ENCODE measurements around the gene TBC1D3.
"Not testable (repeated sequence)": the region's sequence is repeated elsewhere in the genome, so short reads cannot be mapped to it uniquely, and the experiment has no call there.

The TBC1D3 gene

GRCh38 chr17:38192455-38192854 lies at the start of gene TBC1D3:
Gene TBC1D3 (minus strand): TSS chr17:38192555. CDS start chr17:38191029, 1,526 bp downstream.
- not testable (repeated sequence) for DNase-seq

GRCh38 chr17:38232790-38233189 lies 40.4 kb upstream of the TBC1D3 start:
- DNase-seq = not testable (repeated sequence)

GRCh38 chr17:38225844-38226495 lies 33.6 kb upstream of the TBC1D3 start:
- not testable (repeated sequence) for DNase-seq

GRCh38 chr17:38220867-38221266 lies 28.5 kb upstream of the TBC1D3 start:
- not testable (repeated sequence) for DNase-seq

- DNase-seq = not testable (repeated sequence)
Measured at GRCh38 chr17:38200271-38200670, 7.9 kb upstream of the TBC1D3 start.

GRCh38 chr17:38134860-38135259 lies 57.5 kb downstream of the TBC1D3 start:
- DNase-seq = not testable (repeated sequence)
